ENCODE data around the gene P3H4.

The P3H4 gene

GRCh38 chr17:41792845-41793783 lies 18.6 kb downstream of the P3H4 start:
- DNase-seq, result no peak

GRCh38 chr17:41787021-41787418 lies 24.7 kb downstream of the P3H4 start:
- no peak for DNase-seq

GRCh38 chr17:41786227-41787020 lies 25.3 kb downstream of the P3H4 start, which contains the start of gene JUP:
Gene JUP (minus strand): TSS chr17:41786711. CDS start chr17:41771854, 14,857 bp downstream.
- DNase-seq, result peak; percentile 98

GRCh38 chr17:41785859-41786226 lies 25.9 kb downstream of the P3H4 start:
- no peak for DNase-seq

GRCh38 chr17:41785091-41785858 lies 26.5 kb downstream of the P3H4 start:
- DNase-seq, result no peak

GRCh38 chr17:41784207-41784744 lies 27.5 kb downstream of the P3H4 start:
- DNase-seq, result no peak

- DNase-seq, result no peak
These were observed 29.6 kb downstream of the P3H4 start for GRCh38 chr17:41782142-41782541.

GRCh38 chr17:41781404-41782110 lies 30.2 kb downstream of the P3H4 start:
- DNase-seq, result no peak

- DNase-seq, result no peak
These were observed 31.8 kb downstream of the P3H4 start for GRCh38 chr17:41779954-41780353.

GRCh38 chr17:41777574-41778188 lies 34.1 kb downstream of the P3H4 start:
- DNase-seq, result peak; percentile 52

GRCh38 chr17:41777157-41777573 lies 34.6 kb downstream of the P3H4 start:
- no peak for DNase-seq

GRCh38 chr17:41776262-41776900 lies 35.4 kb downstream of the P3H4 start:
- DNase-seq, result peak; percentile 23

- peak; percentile 76 for DNase-seq
These were observed 36.1 kb downstream of the P3H4 start for GRCh38 chr17:41775394-41776226.

- no peak for DNase-seq
These were observed 38.0 kb downstream of the P3H4 start for GRCh38 chr17:41773731-41774193.

GRCh38 chr17:41773190-41773588 lies 38.6 kb downstream of the P3H4 start:
- DNase-seq, result no peak

- no peak for DNase-seq
These were observed 39.1 kb downstream of the P3H4 start for GRCh38 chr17:41772586-41773189.

GRCh38 chr17:41772218-41772585 lies 39.5 kb downstream of the P3H4 start:
- DNase-seq, result no peak

GRCh38 chr17:41771389-41772206 lies 40.2 kb downstream of the P3H4 start:
- no peak for DNase-seq

GRCh38 chr17:41769985-41770384 lies 41.8 kb downstream of the P3H4 start:
- DNase-seq, result no peak

Measured in midbrain (tissue), 1 donor.